ENCODE results near the gene CEP78.
"Not testable (repeated sequence)": the region's sequence is repeated elsewhere in the genome, so short reads cannot be mapped to it uniquely, and the experiment has no call there.

Gene CEP78, protein sequence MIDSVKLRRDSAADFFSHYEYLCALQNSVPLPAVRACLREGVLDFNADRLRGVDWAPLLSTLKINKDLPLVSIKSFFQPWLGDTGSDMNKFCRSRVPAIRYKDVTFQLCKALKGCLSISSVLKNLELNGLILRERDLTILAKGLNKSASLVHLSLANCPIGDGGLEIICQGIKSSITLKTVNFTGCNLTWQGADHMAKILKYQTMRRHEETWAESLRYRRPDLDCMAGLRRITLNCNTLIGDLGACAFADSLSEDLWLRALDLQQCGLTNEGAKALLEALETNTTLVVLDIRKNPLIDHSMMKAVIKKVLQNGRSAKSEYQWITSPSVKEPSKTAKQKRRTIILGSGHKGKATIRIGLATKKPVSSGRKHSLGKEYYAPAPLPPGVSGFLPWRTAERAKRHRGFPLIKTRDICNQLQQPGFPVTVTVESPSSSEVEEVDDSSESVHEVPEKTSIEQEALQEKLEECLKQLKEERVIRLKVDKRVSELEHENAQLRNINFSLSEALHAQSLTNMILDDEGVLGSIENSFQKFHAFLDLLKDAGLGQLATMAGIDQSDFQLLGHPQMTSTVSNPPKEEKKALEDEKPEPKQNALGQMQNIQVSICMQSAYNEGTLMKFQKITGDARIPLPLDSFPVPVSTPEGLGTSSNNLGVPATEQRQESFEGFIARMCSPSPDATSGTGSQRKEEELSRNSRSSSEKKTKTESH

DNA sequence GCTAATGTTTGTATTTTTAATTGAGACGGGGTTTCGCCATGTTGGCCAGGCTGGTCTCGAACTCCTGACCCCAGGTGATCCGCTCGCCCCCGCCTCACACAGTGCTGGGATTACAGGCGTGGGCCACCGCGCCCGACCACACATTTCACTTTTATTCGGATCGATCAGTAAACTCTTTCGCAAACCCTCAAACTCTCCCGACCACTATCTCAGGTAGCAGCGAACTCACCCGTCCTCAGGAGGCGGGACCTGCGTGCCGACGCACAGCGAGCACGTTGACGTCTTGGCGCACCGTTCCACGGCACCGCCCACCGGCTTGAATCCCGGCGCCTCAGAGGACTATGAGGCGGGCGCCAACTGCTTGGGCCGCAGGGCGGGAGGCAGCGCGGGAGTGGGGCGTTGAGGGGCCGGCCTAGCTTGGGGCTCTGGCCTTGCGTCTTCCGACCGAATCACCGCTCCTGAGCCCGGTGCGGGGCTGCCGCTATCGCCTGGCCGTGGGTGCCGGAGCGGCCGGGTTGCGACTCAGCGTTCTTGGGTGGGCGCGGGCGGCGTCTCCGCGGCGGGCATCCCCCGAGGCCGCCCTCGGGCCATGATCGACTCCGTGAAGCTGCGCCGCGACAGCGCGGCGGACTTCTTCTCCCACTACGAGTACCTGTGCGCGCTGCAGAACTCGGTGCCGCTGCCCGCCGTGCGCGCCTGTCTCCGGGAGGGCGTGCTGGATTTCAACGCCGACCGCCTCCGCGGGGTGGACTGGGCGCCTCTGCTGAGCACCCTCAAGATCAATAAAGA is at the start of gene CEP78:
TSS of gene CEP78 (plus strand) at position 314 of the 789 bp plus-strand sequence. CDS start at position 590, 276 bp downstream.
- peak; percentile 69 to 77 for DNase-seq (ENCODE audit: low read depth in 1 of 2, low spot score in 1 of 2)

GRCh38 chr9:78187763-78188484 is 48.0 kb upstream of the CEP78 start:
- DNase-seq (ENCODE audit: low read depth in 1 of 2, low spot score in 1 of 2): no peak

DNA sequence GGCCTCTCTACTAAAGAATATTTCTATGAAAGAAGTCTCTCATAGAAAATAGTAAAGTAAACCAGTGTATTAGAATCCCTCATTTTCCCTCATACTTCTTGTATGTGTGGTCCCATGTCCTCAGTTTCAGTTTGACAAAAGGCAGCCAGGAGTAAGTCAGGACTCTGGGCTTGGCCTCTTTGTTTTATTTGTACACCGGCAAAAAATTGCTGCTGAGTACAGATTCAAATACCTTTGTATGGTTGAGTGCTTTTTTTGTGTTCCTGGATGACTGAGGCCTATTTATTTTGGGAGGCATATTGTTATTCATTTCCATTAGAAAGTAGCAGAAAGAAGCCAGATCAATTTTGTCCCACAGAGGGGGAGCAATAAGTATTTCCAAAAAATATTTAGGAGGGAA is 47.3 kb upstream of the CEP78 start:
- no peak for DNase-seq (ENCODE audit: low read depth in 1 of 2, low spot score in 1 of 2)

GRCh38 chr9:78189001-78189400 is 46.9 kb upstream of the CEP78 start:
- no peak for DNase-seq (ENCODE audit: low read depth in 1 of 2, low spot score in 1 of 2)

DNA sequence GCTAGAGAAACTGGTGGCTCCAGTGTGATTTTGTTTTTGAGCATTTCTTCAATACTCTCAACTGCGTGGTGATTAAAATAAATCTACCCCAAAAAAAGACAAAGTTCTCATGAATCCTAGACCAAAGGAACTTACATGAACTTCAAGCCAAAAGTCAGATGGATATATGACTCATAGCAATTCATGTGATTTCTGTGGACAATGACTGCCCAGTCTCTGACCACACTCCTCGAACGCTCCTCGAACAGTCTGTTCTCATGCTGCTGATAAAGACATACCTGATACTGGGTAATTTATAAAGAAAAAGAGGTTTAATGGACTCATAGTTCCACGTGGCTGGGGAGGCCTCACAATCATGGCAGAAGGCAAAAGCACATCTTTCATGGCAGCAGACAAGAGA is 46.4 kb upstream of the CEP78 start:
- no peak for DNase-seq (ENCODE audit: low read depth in 1 of 2, low spot score in 1 of 2)

DNA sequence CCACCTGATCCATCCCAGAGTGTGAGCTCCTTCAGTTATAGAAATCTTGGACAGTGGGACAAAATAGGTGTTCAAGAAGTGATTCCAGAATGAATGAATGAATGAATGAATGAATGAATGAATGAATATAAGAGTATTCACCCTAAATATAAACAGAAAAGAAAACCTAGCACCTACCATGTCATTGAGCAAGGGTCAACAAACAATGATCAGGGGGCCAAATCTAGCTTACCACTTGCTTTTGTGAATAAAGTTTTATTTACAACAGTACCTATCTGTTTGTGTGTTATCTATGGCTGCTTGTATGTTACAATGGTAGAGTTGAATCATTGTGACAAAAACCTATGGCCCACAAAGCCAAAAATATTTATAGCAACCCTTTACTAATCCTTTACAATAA is 43.9 kb upstream of the CEP78 start:
- DNase-seq (ENCODE audit: low read depth in 1 of 2, low spot score in 1 of 2): no peak

GRCh38 chr9:78196258-78196657 is 39.6 kb upstream of the CEP78 start:
- DNase-seq (ENCODE audit: low read depth in 1 of 2, low spot score in 1 of 2): no peak

- DNase-seq (ENCODE audit: low read depth in 1 of 2, low spot score in 1 of 2): peak; percentile 24 to 55
These were observed 34.6 kb upstream of the CEP78 start for GRCh38 chr9:78201158-78201777.

GRCh38 chr9:78207319-78207718 is 28.6 kb upstream of the CEP78 start:
- no peak for DNase-seq (ENCODE audit: low read depth in 1 of 2, low spot score in 1 of 2)

GRCh38 chr9:78207901-78208300 is 28.0 kb upstream of the CEP78 start:
- no peak for DNase-seq (ENCODE audit: low read depth in 1 of 2, low spot score in 1 of 2)

- no peak for DNase-seq (ENCODE audit: low read depth in 1 of 2, low spot score in 1 of 2)
These were observed 26.7 kb upstream of the CEP78 start for GRCh38 chr9:78209127-78209526.

- no peak for DNase-seq (ENCODE audit: low read depth in 1 of 2, low spot score in 1 of 2)
These were observed 25.0 kb upstream of the CEP78 start for GRCh38 chr9:78210841-78211301.

DNA sequence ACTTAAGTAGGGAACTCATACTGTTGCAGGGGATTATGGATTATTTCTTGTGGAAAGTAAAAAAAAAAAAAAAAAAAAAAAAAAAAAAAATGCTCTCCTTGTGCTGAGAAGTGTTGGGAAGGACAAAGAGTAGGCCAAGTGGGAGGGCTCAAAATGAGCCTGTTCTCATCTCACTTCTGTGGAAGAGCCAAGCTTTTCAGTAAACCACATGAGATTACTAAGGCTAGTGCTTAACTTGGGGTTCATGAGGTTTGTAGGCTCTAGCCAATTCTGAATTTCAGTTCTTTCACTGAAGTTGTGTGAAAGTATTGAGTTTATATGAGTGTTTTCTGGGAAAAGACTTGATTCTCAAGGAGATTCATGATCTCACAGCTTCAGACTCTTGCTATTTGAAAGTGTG is 23.0 kb upstream of the CEP78 start:
- DNase-seq (ENCODE audit: low read depth in 1 of 2, low spot score in 1 of 2): no peak

DNA sequence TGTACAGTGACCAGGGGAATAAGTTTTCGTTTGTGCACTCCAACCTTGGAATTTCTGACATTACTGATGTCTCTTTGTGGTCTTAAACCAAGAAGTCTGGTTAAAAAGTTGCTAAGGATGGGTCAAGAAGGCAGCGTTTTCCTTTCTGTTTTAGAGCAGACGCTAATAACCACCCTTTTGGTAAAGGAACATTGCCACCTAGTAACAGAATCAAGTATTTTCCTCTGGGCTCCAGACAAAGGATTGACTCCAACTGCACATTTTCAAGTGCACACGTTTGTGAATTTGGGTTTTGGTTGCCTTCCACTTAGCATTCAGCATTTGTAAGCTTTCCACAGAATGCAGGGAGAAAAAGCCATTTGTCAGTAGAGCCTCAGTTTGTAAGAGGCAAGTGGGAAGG is 22.2 kb upstream of the CEP78 start:
- no peak for DNase-seq (ENCODE audit: low read depth in 1 of 2, low spot score in 1 of 2)

GRCh38 chr9:78214492-78214891 is 21.4 kb upstream of the CEP78 start:
- no peak for DNase-seq (ENCODE audit: low read depth in 1 of 2, low spot score in 1 of 2)

DNA sequence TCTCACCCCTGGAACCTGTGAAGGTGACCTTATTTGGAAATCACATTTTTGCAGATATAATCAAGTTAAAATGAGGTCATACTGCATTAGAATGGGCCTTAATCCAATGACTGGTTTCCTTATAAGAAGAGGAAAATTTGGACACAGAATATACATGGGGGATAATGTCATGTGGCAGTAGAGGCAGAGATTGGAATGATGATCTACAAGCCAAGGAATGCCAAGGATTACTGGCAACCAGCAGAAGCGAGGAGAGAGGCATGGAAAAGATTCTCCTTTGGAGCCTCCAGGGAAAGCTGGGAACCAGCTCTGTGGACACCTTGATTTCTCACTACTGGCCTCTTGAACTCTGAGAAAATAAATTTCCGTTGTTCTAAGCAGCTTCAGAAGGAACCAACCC is 20.2 kb upstream of the CEP78 start:
- DNase-seq (ENCODE audit: low read depth in 1 of 2, low spot score in 1 of 2): no peak

GRCh38 chr9:78218890-78219289 is 17.0 kb upstream of the CEP78 start:
- no peak for DNase-seq (ENCODE audit: low read depth in 1 of 2, low spot score in 1 of 2)

GRCh38 chr9:78221425-78221824 is 14.4 kb upstream of the CEP78 start:
- no peak for DNase-seq (ENCODE audit: low read depth in 1 of 2, low spot score in 1 of 2)

- not testable (repeated sequence) for DNase-seq (ENCODE audit: low read depth in 1 of 2, low spot score in 1 of 2)
These were observed 14.0 kb upstream of the CEP78 start for GRCh38 chr9:78221841-78222240.

DNA sequence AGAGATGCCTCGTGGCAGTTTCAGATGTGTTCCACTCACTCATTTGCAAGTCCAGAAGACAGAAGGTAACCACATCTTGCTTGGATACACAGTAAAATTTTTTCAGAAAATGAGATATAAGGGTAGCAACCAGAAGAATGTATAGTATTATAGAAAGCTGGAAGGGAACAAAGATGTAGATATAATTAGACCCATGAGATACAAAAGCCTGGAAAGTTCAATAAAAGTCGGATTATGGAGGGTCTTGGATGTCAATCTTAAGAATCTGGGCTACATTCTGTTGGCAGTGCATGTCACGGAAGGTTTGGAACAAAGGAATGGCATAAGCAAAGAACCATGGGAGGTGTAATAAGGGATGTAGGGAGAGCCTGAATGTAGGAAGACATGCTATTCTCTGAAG is 5.1 kb upstream of the CEP78 start:
- no peak for DNase-seq (ENCODE audit: low read depth in 1 of 2, low spot score in 1 of 2)

- not testable (repeated sequence) for DNase-seq (ENCODE audit: low read depth in 1 of 2, low spot score in 1 of 2)
These were observed 3.4 kb upstream of the CEP78 start for GRCh38 chr9:78232471-78232870.
